NB4 (cell line): Measurements from ENCODE around the gene NXPH4.

Experiments used
- DNase-seq: peaks from one replicate; pipeline ENCODE4 v3.0.0; 2010; ENCODE audit warnings: low read depth
- H3K4me3 ChIP-seq: one replicate; pipeline ENCODE4 v1.5.1; 2011; ENCODE audit warnings: mild to moderate bottlenecking, low read depth, low read length, moderate library complexity
- MYC ChIP-seq: IDR thresholded peaks from 2 replicates; pipeline ENCODE4 v1.6.1; 2011; ENCODE audit warnings: low read depth, low read length
- POLR2A ChIP-seq: IDR thresholded peaks from 2 replicates; pipeline ENCODE4 v1.6.1; 2011; ENCODE audit warnings: mild to moderate bottlenecking; ENCODE audit not compliant: insufficient read length; ENCODE audit errors: extremely low read depth
- TF ChIP-seq, protein P1 (sequence below): IDR thresholded peaks from one replicate; pipeline ENCODE4 v1.5.1; 2012; ENCODE audit warnings: low read depth, low read length
- TF ChIP-seq, protein P2 (sequence below): IDR thresholded peaks from 2 replicates; pipeline ENCODE4 v1.6.1; 2011; ENCODE audit warnings: low read depth, low read length

The NXPH4 gene

GRCh38 chr12:57196439-57196838 is 20.2 kb upstream of the NXPH4 start:
- no peak for DNase-seq
- TF ChIP-seq, protein P1, sequence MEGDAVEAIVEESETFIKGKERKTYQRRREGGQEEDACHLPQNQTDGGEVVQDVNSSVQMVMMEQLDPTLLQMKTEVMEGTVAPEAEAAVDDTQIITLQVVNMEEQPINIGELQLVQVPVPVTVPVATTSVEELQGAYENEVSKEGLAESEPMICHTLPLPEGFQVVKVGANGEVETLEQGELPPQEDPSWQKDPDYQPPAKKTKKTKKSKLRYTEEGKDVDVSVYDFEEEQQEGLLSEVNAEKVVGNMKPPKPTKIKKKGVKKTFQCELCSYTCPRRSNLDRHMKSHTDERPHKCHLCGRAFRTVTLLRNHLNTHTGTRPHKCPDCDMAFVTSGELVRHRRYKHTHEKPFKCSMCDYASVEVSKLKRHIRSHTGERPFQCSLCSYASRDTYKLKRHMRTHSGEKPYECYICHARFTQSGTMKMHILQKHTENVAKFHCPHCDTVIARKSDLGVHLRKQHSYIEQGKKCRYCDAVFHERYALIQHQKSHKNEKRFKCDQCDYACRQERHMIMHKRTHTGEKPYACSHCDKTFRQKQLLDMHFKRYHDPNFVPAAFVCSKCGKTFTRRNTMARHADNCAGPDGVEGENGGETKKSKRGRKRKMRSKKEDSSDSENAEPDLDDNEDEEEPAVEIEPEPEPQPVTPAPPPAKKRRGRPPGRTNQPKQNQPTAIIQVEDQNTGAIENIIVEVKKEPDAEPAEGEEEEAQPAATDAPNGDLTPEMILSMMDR, result no peak
- TF ChIP-seq, protein P2, sequence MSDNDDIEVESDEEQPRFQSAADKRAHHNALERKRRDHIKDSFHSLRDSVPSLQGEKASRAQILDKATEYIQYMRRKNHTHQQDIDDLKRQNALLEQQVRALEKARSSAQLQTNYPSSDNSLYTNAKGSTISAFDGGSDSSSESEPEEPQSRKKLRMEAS, result no peak
- TF ChIP-seq POLR2A (no peak), MYC (no peak)
- H3K4me3 ChIP-seq, result no peak overlapping the region

- H3K4me3 ChIP-seq, result no peak overlapping the region
- DNase-seq, result no peak
- TF ChIP-seq, protein P1, result no peak
- TF ChIP-seq, protein P2, result no peak
- TF ChIP-seq MYC, result no peak
- TF ChIP-seq POLR2A, result no peak
Measured at GRCh38 chr12:57196956-57197355, 19.6 kb upstream of the NXPH4 start.

- no peak for DNase-seq
- TF ChIP-seq MYC (no peak), POLR2A (no peak)
- TF ChIP-seq, protein P1, result no peak
- TF ChIP-seq, protein P2, result no peak
- H3K4me3 ChIP-seq, result no peak overlapping the region
Measured at GRCh38 chr12:57198329-57198728, 18.3 kb upstream of the NXPH4 start.

- TF ChIP-seq MYC (no peak), POLR2A (no peak)
- TF ChIP-seq, protein P2, result no peak
- no peak for DNase-seq
- no peak overlapping the region for H3K4me3 ChIP-seq
Measured at GRCh38 chr12:57199191-57199590, 17.4 kb upstream of the NXPH4 start.

DNA sequence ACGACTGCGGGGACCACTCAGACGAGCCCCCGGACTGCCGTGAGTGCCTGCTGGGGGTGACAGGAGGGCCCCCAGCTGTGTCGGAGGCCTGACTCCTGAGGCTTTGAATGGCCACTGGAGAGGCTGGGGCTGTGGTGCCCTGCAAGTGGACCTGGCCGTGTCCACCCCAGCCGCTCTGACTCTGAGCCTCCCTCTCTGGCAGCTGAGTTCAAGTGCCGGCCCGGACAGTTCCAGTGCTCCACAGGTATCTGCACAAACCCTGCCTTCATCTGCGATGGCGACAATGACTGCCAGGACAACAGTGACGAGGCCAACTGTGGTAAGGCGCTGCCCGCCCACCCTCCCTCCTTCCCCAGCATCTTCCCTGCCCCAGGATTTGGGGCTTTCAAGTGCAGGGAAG is 16.1 kb upstream of the NXPH4 start:
- no peak overlapping the region for H3K4me3 ChIP-seq
- no peak for TF ChIP-seq MYC
- TF ChIP-seq, protein P2, result no peak
- TF ChIP-seq, protein P1, result no peak
- TF ChIP-seq POLR2A, result no peak
- no peak for DNase-seq

DNA sequence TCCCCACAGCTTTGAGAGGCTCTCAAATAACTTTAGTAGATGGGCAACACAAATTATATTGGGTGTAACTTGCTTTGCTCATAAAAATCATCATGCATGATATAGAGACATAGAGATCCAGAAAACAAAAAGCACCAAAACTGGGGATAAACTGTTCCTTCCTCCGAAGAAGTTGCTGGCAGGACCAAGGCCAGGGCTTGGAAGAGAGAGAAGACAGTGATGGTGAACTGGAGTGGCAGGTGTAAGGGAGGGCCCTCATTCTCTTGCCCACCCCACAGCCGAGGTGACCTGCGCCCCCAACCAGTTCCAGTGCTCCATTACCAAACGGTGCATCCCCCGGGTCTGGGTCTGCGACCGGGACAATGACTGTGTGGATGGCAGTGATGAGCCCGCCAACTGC is 15.4 kb upstream of the NXPH4 start:
- DNase-seq, result no peak
- H3K4me3 ChIP-seq, result no peak overlapping the region
- TF ChIP-seq MYC, result no peak
- TF ChIP-seq, protein P1, result no peak
- no peak for TF ChIP-seq POLR2A
- TF ChIP-seq, protein P2, result no peak
